HepG2 (cell line): Measurements from ENCODE around the gene PAQR7. TPM values are rescaled to one million over a fixed set of nuclear protein-coding genes. Genes with fewer than 3 reads are reported as not detected.

Source experiments
- ATAC-seq: fragments of 200-7000 bp; cut with Tn5 transposase; 3 replicates; pipeline ENCODE4 v1.9.1; 2020; ENCODE audit warnings: mild to moderate bottlenecking, moderate library complexity
- BruUV-seq: library from RNA; stranded (reverse); fragments of 400-500 nt; replicated peaks from 2 replicates; lab custom pipeline; 2021; lab: Mats Ljungman, UMichigan
- CTCF ChIA-PET: fragments of 300-600 bp; formaldehyde crosslinking; extraction: SDS; loops from one replicate; lab custom pipeline; 2021; ENCODE audit warnings: low total read pairs, inconsistent platforms, low intra/inter-chr PET ratio; lab: Yijun Ruan, JAX
- POLR2A ChIA-PET: fragments of 350-600 bp; sonication (Branson Sonifier 250); formaldehyde crosslinking; loops from one replicate; lab custom pipeline; 2020; ENCODE audit warnings: antibody characterized with exemption, inconsistent platforms; lab: Yijun Ruan, JAX
- DNase-seq: peaks from one replicate; pipeline ENCODE4 v3.0.0-alpha.2; 2015; ENCODE audit warnings: low spot score
- FAIRE-seq: peaks from 3 replicates; lab custom pipeline; 2011; peaks lifted over from hg19 to GRCh38; lab: Jason Lieb, UNC
- H2AFZ ChIP-seq: one replicate; pipeline ENCODE4 v1.6.1; 2011; ENCODE audit warnings: low read length, inconsistent platforms
- H3K27ac ChIP-seq: fragments of 300-600 bp; 3 replicates; pipeline ENCODE4 v1.8.0; 2011; ENCODE audit warnings: mixed run types, mild to moderate bottlenecking, mixed read lengths, low read length, inconsistent platforms; ENCODE audit not compliant: insufficient read depth; ENCODE audit errors: extremely low read length
- H3K27me3 ChIP-seq, 2 experiments: fragments of 200-600 bp in 1 of 2; 2 replicates in 1 of 2; 3 replicates in 1 of 2; pipeline versions ENCODE4 v1.6.0 to v1.8.0; 2011; ENCODE audit warnings: low read length in 2 of 2, mild to moderate bottlenecking in 2 of 2, moderate library complexity in 2 of 2, inconsistent platforms in 1 of 2; ENCODE audit not compliant: insufficient read depth in 2 of 2, control insufficient read depth in 1 of 2
- H3K36me3 ChIP-seq, 2 experiments: fragments of 200-600 bp in 1 of 2; replicated peaks in 1 of 2; 2 replicates in 1 of 2; 3 replicates in 1 of 2; pipeline versions ENCODE4 v1.5.1 to v1.8.0; 2011; ENCODE audit warnings: low read length in 2 of 2, inconsistent platforms in 1 of 2; ENCODE audit not compliant: insufficient read depth in 2 of 2, control insufficient read depth in 1 of 2
- H3K4me1 ChIP-seq: 2 replicates; pipeline ENCODE4 v1.5.1; 2012; ENCODE audit warnings: low read length, inconsistent platforms; ENCODE audit not compliant: insufficient read depth
- H3K4me2 ChIP-seq: 2 replicates; pipeline ENCODE4 v1.6.0; 2011; ENCODE audit warnings: low read depth, low read length, inconsistent platforms
- H3K4me3 ChIP-seq, 3 experiments: fragments of 200-600 bp in 1 of 3; sonication (generic), shearing (Covaris generic) in 1 of 3; replicated peaks in 1 of 3; 2 replicates each; pipeline ENCODE4 v1.5.1; 2011 to 2016; ENCODE audit warnings: low read length in 3 of 3, inconsistent platforms in 2 of 3, low read depth in 2 of 3, mild to moderate bottlenecking in 2 of 3, control low read depth in 1 of 3, mixed read lengths in 1 of 3; ENCODE audit not compliant: insufficient read depth in 1 of 3
- H3K79me2 ChIP-seq: one replicate; pipeline ENCODE4 v1.6.1; 2011; ENCODE audit warnings: low read length, inconsistent platforms; ENCODE audit not compliant: insufficient read depth
- H3K9ac ChIP-seq: 2 replicates; pipeline ENCODE4 v1.6.0; 2011; ENCODE audit warnings: mild to moderate bottlenecking, low read depth, low read length, inconsistent platforms; ENCODE audit not compliant: insufficient read depth
- H3K9me3 ChIP-seq: 2 replicates; pipeline ENCODE4 v1.5.1; 2012; ENCODE audit warnings: mild to moderate bottlenecking, low read length
- H4K20me1 ChIP-seq: 2 replicates; pipeline ENCODE4 v1.6.0; 2011; ENCODE audit warnings: inconsistent platforms, mild to moderate bottlenecking, low read length, moderate library complexity; ENCODE audit not compliant: insufficient read depth
- GABPB1 ChIP-seq: IDR thresholded peaks from 2 replicates; pipeline ENCODE4 v1.6.1; 2016; ENCODE audit warnings: mild to moderate bottlenecking, missing genetic modification reagents, moderate library complexity, missing compliant biosample characterization
- HDAC2 ChIP-seq: sonication (generic); formaldehyde crosslinking; IDR thresholded peaks from 2 replicates; pipeline ENCODE4 v1.4.0; 2020; ENCODE audit warnings: missing genetic modification reagents
- HNRNPLL ChIP-seq: fragments of 200-400 bp; formaldehyde crosslinking; IDR thresholded peaks from 2 replicates; pipeline ENCODE4 v1.6.1; 2017; ENCODE audit warnings: mild to moderate bottlenecking, low read depth, low read length; ENCODE audit not compliant: poor library complexity, severe bottlenecking
- HOXA9 ChIP-seq: sonication (generic); formaldehyde crosslinking; IDR thresholded peaks from 2 replicates; pipeline ENCODE4 v1.8.1; 2022; ENCODE audit warnings: missing genetic modification reagents, mild to moderate bottlenecking, moderate library complexity, borderline replicate concordance
- MATR3 ChIP-seq: sonication (generic); formaldehyde crosslinking; IDR thresholded peaks from 2 replicates; pipeline ENCODE4 v1.4.0; 2020; ENCODE audit warnings: missing genetic modification reagents
- POGZ ChIP-seq: sonication (generic); formaldehyde crosslinking; IDR thresholded peaks from 2 replicates; pipeline ENCODE4 v1.4.0; 2020; ENCODE audit warnings: mild to moderate bottlenecking, missing genetic modification reagents
- RARG ChIP-seq: sonication (generic); formaldehyde crosslinking; IDR thresholded peaks from 2 replicates; pipeline ENCODE4 v1.4.0; 2020; ENCODE audit warnings: low read depth, mild to moderate bottlenecking, missing genetic modification reagents
- RBFOX2 ChIP-seq: fragments of 200-400 bp; formaldehyde crosslinking; IDR thresholded peaks from 2 replicates; pipeline ENCODE4 v1.6.1; 2017; ENCODE audit warnings: low read depth, mild to moderate bottlenecking, low read length
- SOX13 ChIP-seq, 3 experiments: fragments of 450-650 bp in 1 of 3; sonication (generic) in 1 of 3; formaldehyde crosslinking in 1 of 3; IDR thresholded peaks in 2 of 3; conservative IDR thresholded peaks in 1 of 3; 2 replicates each; pipeline versions ENCODE4 v1.5.0 to v1.6.1; 2016 to 2020; ENCODE audit warnings: antibody characterized with exemption in 1 of 3, mild to moderate bottlenecking in 1 of 3, missing compliant biosample characterization in 1 of 3, missing genetic modification reagents in 1 of 3, moderate library complexity in 1 of 3
- ZFP82 ChIP-seq: sonication (generic); formaldehyde crosslinking; IDR thresholded peaks from 2 replicates; pipeline ENCODE4 v1.5.1; 2020; ENCODE audit warnings: mild to moderate bottlenecking, missing genetic modification reagents, borderline replicate concordance
- ZNF292 ChIP-seq: sonication (generic); formaldehyde crosslinking; IDR thresholded peaks from 2 replicates; pipeline ENCODE4 v1.8.1; 2022; ENCODE audit warnings: mild to moderate bottlenecking, low read depth, missing genetic modification reagents, borderline replicate concordance
- ZNF430 ChIP-seq: sonication (generic); formaldehyde crosslinking; IDR thresholded peaks from 2 replicates; pipeline ENCODE4 v1.9.0; 2021; ENCODE audit warnings: mild to moderate bottlenecking, missing genetic modification reagents
- ZNF781 ChIP-seq: sonication (generic); formaldehyde crosslinking; IDR thresholded peaks from 2 replicates; pipeline ENCODE4 v1.5.1; 2020; ENCODE audit warnings: borderline replicate concordance, mild to moderate bottlenecking, missing genetic modification reagents; ENCODE audit errors: not compliant biosample characterization
- WGBS: methylation state at CpG from one replicate; pipeline ENCODE4 v1.1.6; 2017; ENCODE audit warnings: low lambda C conversion rate; 5-methylcytosine and 5-hydroxymethylcytosine counted together
- in situ Hi-C: cut with HindIII; loops from 2 replicates; pipeline ENCODE4 v1.10.0; 2017; ENCODE audit warnings: low pct_unique_long_range_greater_than_20kb; ENCODE audit not compliant: extremely low pct_ligation_motif_present
- intact Hi-C: fragments of 100-400 bp; cut with micrococcal nuclease; formaldehyde crosslinking; loops from one replicate; pipeline ENCODE4 v1.10.0; 2022; ENCODE audit not compliant: unreplicated experiment
- polyA plus RNA-seq, 8 experiments: library from polyadenylated mRNA; depleted of rRNA in 3 of 8; stranded (reverse) in 7 of 8; unstranded in 1 of 8; fragments of >200 nt; fragmentation: Illumina TruSeq in 4 of 8; extraction: Trizol in 4 of 8; gene quantifications; 2 replicates each; pipeline versions ENCODE4 v1.2.1 to v1.2.3, GENCODE V29; 2011 to 2016; ENCODE audit warnings: low read depth in 4 of 8, missing spikeins in 1 of 8, mixed read lengths in 1 of 8; ENCODE audit not compliant: insufficient read depth in 1 of 8
- total RNA-seq, 5 experiments: library from RNA; depleted of rRNA; stranded (reverse); fragments of >200 nt; fragmentation: Illumina TruSeq; extraction: Trizol; gene quantifications; 2 replicates each; pipeline ENCODE4 v1.2.3, GENCODE V29; 2016; ENCODE audit warnings: low read depth in 1 of 5
- TF ChIP-seq, protein P1 (sequence below): sonication (generic); formaldehyde crosslinking; IDR thresholded peaks from 2 replicates; pipeline ENCODE4 v1.4.0; 2020; ENCODE audit warnings: missing genetic modification reagents
- TF ChIP-seq, protein P2 (sequence below): sonication (generic); formaldehyde crosslinking; IDR thresholded peaks from 2 replicates; pipeline ENCODE4 v1.5.1; 2020; ENCODE audit warnings: missing genetic modification reagents, mild to moderate bottlenecking, borderline replicate concordance
- TF ChIP-seq, protein P3 (sequence below): sonication (generic); formaldehyde crosslinking; IDR thresholded peaks from 2 replicates; pipeline ENCODE4 v1.8.0; 2022; ENCODE audit warnings: mild to moderate bottlenecking, missing genetic modification reagents

The PAQR7 gene
- total and polyA plus RNA-seq, 2 of the 13 experiments (the other 11 are each of a cell fraction or from before 2014, with no cell fraction given): 13.2 to 16.6 TPM

DNA sequence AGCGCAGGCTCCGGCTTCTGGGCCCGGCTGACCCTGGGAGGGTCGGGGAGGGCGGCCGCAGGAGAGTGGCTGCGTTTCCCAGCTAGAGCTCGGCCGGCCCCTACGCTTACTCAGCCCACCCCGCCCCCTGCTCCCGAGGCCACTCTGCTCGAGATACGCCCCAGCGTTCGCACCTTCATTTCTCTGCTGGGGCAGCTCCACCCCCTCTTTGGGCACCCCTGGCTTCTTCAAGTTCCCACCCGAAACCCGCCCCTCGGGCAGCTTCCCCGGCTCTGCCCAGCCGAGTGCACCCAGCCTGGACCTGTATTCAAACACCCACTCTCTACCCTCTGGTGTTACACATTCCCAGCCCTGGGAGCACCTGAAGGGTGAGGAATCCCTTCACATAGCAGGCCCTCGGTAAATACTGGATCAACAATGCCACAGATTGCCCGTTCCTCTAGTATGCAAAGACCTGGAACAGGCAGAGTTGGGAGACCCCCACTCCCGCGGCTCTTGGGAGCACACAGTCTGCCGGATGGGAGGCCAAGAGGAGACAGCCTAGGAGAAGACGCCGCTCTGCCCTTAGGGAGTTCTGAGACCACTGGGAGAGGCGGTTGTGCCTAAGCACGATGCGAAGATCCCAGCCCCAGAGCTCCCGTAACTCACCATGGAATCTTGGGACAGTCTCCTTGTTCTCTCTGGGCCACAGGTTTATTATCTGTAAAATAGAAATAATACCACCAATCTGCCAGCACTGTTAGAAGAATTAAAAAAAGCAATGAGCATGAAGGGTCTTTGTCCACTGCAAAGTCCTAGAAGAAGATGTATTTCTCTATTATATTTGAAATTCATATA, 566 bp upstream of the PAQR7 start:
- intact Hi-C loops (loop anchor here (2.0 kb wide), 1 partner anchor 15 kb away; no protein-coding TSS in a partner anchor), in situ Hi-C loops (no loop called here)
- no peaks in the 10 kb centered on the region for H3K36me3 ChIP-seq
- peak; percentile 60 for ATAC-seq
- H3K4me1 ChIP-seq: peaks cover 71% of the 10 kb centered on the region
- H3K4me2 ChIP-seq: peak overlapping the region; percentile 79
- H4K20me1 ChIP-seq: no peaks in the 10 kb centered on the region
- no peaks in the 10 kb centered on the region; a peak in 1 of 5 replicates for H3K27me3 ChIP-seq
- 25% methylated on average over 16 of the region's 32 CpGs for WGBS
- no peaks in the 10 kb centered on the region for H3K9me3 ChIP-seq
- POLR2A ChIA-PET: interaction anchor here (0.6 to 2.7 kb wide), 15 partner anchors 9 to 161 kb away, joined by 3 to 32 read pairs (median 5); partner anchors contain the start of gene PAFAH2
- peak overlapping the region; percentile 67 for H3K9ac ChIP-seq
- H3K27ac ChIP-seq: peak overlapping the region; percentile 79
- peak overlapping the region; percentile 69 to 95 (median 70); a peak in 5 of 6 replicates for H3K4me3 ChIP-seq
- peaks cover 22% of the 10 kb centered on the region for H3K79me2 ChIP-seq
- no peak for FAIRE-seq
- TSS peak; percentile 50 for BruUV-seq
- DNase-seq: no peak
- CTCF ChIA-PET: no interaction called here
- H2AFZ ChIP-seq: no peak overlapping the region
- TF ChIP-seq ZFP82 (CRISPR knock-in tag) (0 out of 2 replicates have a peak, but pooled peaks have one; percentile 48), POGZ (no peak), GABPB1 (CRISPR knock-in tag) (0 out of 2 replicates have a peak, but pooled peaks have one; percentile 13), ZNF430 (CRISPR knock-in tag) (peak; percentile 13; the same call in 1 of the 2 replicates), RARG (CRISPR knock-in tag) (no peak), RBFOX2 (0 out of 2 replicates have a peak, but pooled peaks have one; percentile 7), HOXA9 (CRISPR knock-in tag) (0 out of 2 replicates have a peak, but pooled peaks have one; percentile 2), ZNF781 (CRISPR knock-in tag) (peak; percentile 7), ZNF292 (CRISPR knock-in tag) (peak; percentile 42; the same call in 1 of the 2 replicates), HDAC2 (0 out of 2 replicates have a peak, but pooled peaks have one; percentile 0), SOX13 (IDR thresholded peaks at IDR 0.05) (no peak), SOX13 (CRISPR knock-in tag; conservative IDR thresholded peaks at IDR 0.05 in 1 of 2, IDR thresholded peaks at IDR 0.05 in 1 of 2) (0 out of 4 replicates have a peak, but pooled peaks of 1 of the 2 experiments have one; percentile 1), HNRNPLL (peak; percentile 68), MATR3 (CRISPR knock-in tag) (no peak)
- TF ChIP-seq, protein P1, sequence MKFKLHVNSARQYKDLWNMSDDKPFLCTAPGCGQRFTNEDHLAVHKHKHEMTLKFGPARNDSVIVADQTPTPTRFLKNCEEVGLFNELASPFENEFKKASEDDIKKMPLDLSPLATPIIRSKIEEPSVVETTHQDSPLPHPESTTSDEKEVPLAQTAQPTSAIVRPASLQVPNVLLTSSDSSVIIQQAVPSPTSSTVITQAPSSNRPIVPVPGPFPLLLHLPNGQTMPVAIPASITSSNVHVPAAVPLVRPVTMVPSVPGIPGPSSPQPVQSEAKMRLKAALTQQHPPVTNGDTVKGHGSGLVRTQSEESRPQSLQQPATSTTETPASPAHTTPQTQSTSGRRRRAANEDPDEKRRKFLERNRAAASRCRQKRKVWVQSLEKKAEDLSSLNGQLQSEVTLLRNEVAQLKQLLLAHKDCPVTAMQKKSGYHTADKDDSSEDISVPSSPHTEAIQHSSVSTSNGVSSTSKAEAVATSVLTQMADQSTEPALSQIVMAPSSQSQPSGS: 0 out of 2 replicates have a peak, but pooled peaks have one; percentile 6
- TF ChIP-seq, protein P2, sequence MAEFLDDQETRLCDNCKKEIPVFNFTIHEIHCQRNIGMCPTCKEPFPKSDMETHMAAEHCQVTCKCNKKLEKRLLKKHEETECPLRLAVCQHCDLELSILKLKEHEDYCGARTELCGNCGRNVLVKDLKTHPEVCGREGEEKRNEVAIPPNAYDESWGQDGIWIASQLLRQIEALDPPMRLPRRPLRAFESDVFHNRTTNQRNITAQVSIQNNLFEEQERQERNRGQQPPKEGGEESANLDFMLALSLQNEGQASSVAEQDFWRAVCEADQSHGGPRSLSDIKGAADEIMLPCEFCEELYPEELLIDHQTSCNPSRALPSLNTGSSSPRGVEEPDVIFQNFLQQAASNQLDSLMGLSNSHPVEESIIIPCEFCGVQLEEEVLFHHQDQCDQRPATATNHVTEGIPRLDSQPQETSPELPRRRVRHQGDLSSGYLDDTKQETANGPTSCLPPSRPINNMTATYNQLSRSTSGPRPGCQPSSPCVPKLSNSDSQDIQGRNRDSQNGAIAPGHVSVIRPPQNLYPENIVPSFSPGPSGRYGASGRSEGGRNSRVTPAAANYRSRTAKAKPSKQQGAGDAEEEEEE (CRISPR knock-in tag): no peak
- TF ChIP-seq, protein P3, sequence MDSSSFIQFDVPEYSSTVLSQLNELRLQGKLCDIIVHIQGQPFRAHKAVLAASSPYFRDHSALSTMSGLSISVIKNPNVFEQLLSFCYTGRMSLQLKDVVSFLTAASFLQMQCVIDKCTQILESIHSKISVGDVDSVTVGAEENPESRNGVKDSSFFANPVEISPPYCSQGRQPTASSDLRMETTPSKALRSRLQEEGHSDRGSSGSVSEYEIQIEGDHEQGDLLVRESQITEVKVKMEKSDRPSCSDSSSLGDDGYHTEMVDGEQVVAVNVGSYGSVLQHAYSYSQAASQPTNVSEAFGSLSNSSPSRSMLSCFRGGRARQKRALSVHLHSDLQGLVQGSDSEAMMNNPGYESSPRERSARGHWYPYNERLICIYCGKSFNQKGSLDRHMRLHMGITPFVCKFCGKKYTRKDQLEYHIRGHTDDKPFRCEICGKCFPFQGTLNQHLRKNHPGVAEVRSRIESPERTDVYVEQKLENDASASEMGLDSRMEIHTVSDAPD (CRISPR knock-in tag): no peak
